Measurements from ENCODE around the gene ARCN1.
A peak's percentile ranks its signal among the peaks of the same experiment; 100 is the strongest.

ARCN1 gene

DNA sequence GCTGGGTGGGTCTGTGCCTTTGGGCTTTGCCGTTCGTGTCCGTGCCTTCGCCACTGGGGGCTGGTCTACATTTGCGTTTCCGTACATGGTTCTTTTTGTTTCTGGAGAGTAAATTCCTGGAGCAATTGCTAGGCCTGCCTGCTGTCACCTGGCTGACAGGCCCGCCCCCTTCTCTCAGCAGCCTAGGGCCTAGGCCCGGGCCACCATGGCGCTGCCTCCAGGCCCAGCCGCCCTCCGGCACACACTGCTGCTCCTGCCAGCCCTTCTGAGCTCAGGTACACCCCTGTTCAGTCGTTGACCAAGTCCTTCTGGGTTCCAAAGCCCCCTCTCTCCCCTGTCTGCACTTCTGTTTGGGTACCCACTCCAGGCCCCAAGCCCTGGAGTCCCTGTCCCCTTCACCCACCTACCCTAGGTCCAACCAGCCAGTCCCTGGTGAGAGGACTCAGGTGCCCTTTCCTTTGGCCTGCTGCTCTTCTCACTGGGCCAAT, 40.6 kb upstream of the ARCN1 start:
- Mint-ChIP-seq H3K4me1 (peaks cover 35% of the 10 kb centered on the region), H3K27me3 (ENCODE audit: low read depth) (peaks cover 4% of the 10 kb centered on the region), H3K27ac (peak overlapping the region; percentile 94 to 98 (median 97)), H3K36me3 (ENCODE audit: low read depth) (peaks cover 17% of the 10 kb centered on the region), H3K9me3 (no peaks in the 10 kb centered on the region), H3K4me3 (peak overlapping the region; percentile 95 to 99 (median 98))
- TF ChIP-seq, protein P1, sequence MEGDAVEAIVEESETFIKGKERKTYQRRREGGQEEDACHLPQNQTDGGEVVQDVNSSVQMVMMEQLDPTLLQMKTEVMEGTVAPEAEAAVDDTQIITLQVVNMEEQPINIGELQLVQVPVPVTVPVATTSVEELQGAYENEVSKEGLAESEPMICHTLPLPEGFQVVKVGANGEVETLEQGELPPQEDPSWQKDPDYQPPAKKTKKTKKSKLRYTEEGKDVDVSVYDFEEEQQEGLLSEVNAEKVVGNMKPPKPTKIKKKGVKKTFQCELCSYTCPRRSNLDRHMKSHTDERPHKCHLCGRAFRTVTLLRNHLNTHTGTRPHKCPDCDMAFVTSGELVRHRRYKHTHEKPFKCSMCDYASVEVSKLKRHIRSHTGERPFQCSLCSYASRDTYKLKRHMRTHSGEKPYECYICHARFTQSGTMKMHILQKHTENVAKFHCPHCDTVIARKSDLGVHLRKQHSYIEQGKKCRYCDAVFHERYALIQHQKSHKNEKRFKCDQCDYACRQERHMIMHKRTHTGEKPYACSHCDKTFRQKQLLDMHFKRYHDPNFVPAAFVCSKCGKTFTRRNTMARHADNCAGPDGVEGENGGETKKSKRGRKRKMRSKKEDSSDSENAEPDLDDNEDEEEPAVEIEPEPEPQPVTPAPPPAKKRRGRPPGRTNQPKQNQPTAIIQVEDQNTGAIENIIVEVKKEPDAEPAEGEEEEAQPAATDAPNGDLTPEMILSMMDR (IDR thresholded peaks at IDR 0.05; ENCODE audit: unreplicated experiment in 3 of 3), result no peak

DNA sequence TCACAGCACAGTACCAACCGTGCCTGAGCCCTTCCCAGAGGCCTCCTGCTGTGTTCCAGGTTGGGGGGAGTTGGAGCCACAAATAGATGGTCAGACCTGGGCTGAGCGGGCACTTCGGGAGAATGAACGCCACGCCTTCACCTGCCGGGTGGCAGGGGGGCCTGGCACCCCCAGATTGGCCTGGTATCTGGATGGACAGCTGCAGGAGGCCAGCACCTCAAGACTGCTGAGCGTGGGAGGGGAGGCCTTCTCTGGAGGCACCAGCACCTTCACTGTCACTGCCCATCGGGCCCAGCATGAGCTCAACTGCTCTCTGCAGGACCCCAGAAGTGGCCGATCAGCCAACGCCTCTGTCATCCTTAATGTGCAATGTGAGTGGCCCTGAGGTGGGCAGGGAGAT, 40.1 kb upstream of the ARCN1 start:
- Mint-ChIP-seq H3K27ac (peak overlapping the region in 1 of 3 experiments; percentile 97), H3K36me3 (ENCODE audit: low read depth) (peaks cover 20% of the 10 kb centered on the region), H3K27me3 (ENCODE audit: low read depth) (peaks cover 4% of the 10 kb centered on the region), H3K9me3 (no peaks in the 10 kb centered on the region), H3K4me1 (peaks cover 35% of the 10 kb centered on the region), H3K4me3 (peak overlapping the region; percentile 95 to 99 (median 98))
- TF ChIP-seq, protein P1 (IDR thresholded peaks at IDR 0.05; ENCODE audit: unreplicated experiment in 3 of 3), result no peak

DNA sequence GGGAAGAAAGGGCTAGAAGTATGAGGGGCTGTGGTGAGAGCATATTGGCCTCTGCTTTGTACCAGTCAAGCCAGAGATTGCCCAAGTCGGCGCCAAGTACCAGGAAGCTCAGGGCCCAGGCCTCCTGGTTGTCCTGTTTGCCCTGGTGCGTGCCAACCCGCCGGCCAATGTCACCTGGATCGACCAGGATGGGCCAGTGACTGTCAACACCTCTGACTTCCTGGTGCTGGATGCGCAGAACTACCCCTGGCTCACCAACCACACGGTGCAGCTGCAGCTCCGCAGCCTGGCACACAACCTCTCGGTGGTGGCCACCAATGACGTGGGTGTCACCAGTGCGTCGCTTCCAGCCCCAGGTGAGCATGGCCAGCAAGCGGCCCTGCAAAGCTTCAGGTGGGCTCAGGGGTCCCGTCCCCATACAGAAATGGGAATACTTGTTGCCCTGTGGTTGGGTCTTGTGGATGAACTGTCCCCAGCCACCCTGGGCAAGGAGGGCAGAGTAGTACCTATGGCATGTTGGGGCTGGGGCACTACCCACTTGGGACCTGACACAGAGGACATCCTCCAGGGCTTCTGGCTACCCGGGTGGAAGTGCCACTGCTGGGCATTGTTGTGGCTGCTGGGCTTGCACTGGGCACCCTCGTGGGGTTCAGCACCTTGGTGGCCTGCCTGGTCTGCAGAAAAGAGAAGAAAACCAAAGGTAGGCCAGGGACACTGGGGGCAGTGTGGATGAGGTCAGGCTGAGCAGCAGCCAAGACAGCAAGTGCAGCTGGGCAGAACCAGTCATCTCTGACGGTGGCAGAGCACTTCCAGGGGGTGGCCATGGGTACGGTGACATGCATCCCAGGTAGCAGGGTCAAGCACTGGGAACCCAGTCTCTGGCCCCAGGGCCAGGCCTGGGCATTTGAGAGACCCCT, 39.1 kb upstream of the ARCN1 start:
- H3K9me3 Mint-ChIP-seq, result no peaks in the 10 kb centered on the region
- H3K4me3 Mint-ChIP-seq, result peak overlapping the region; percentile 95 to 99 (median 98)
- TF ChIP-seq, protein P1 (IDR thresholded peaks at IDR 0.05; ENCODE audit: unreplicated experiment in 3 of 3), result no peak
- no peak overlapping the region for H3K27ac Mint-ChIP-seq
- peaks cover 18% of the 10 kb centered on the region for H3K36me3 Mint-ChIP-seq (ENCODE audit: low read depth)
- H3K27me3 Mint-ChIP-seq (ENCODE audit: low read depth), result peaks cover 4% of the 10 kb centered on the region
- H3K4me1 Mint-ChIP-seq, result peaks cover 26% of the 10 kb centered on the region

DNA sequence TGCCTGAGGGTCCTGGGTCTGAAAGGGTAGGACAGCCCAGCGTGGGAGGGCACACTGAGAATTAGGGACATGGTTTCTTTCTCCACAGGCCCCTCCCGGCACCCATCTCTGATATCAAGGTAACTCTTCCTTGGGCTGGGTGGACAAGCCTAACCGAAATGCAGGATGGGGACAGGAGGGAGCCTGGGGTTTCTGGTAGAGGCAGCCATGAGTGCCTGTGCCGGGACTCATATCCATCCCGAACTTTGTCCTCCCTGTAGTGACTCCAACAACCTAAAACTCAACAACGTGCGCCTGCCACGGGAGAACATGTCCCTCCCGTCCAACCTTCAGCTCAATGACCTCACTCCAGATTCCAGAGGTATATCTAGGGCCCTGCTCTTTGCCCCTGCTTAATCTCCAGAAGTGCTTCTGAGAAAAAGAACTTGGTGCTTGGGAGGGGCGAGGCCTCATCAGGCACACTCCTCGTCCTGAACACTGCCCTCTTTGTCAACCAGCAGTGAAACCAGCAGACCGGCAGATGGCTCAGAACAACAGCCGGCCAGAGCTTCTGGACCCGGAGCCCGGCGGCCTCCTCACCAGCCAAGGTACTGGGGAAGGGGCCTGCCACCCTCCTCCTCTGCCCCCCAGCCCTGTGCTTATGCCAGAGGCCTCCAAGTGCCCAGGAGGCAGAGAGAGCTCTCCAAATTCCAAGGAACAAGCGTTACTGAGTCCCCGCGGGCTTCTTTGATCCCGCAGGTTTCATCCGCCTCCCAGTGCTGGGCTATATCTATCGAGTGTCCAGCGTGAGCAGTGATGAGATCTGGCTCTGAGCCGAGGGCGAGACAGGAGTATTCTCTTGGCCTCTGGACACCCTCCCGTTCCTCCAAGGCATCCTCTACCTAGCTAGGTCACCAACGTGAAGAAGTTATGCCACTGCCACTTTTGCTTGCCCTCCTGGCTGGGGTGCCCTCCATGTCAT, 38.2 kb upstream of the ARCN1 start:
- peak overlapping the region in 1 of 3 experiments; percentile 59 for H3K27ac Mint-ChIP-seq
- peaks cover 22% of the 10 kb centered on the region for H3K36me3 Mint-ChIP-seq (ENCODE audit: low read depth)
- H3K27me3 Mint-ChIP-seq (ENCODE audit: low read depth), result peaks cover 4% of the 10 kb centered on the region
- TF ChIP-seq, protein P1 (IDR thresholded peaks at IDR 0.05; ENCODE audit: unreplicated experiment in 3 of 3), result no peak
- no peaks in the 10 kb centered on the region for H3K9me3 Mint-ChIP-seq
- peak overlapping the region; percentile 65 to 76 (median 66) for H3K4me3 Mint-ChIP-seq
- H3K4me1 Mint-ChIP-seq, result peaks cover 22% of the 10 kb centered on the region

DNA sequence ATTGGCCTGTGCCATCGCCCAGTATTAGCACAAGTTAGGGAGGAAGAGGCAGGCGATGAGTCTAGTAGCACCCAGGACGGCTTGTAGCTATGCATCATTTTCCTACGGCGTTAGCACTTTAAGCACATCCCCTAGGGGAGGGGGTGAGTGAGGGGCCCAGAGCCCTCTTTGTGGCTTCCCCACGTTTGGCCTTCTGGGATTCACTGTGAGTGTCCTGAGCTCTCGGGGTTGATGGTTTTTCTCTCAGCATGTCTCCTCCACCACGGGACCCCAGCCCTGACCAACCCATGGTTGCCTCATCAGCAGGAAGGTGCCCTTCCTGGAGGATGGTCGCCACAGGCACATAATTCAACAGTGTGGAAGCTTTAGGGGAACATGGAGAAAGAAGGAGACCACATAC, 36.9 kb upstream of the ARCN1 start:
- peaks cover 30% of the 10 kb centered on the region for H3K36me3 Mint-ChIP-seq (ENCODE audit: low read depth)
- no peaks in the 10 kb centered on the region for H3K9me3 Mint-ChIP-seq
- H3K27me3 Mint-ChIP-seq (ENCODE audit: low read depth), result peaks cover 4% of the 10 kb centered on the region
- TF ChIP-seq, protein P1 (IDR thresholded peaks at IDR 0.05; ENCODE audit: unreplicated experiment in 3 of 3), result no peak
- peaks cover 9% of the 10 kb centered on the region for H3K4me1 Mint-ChIP-seq
- H3K27ac Mint-ChIP-seq, result no peak overlapping the region
- peak overlapping the region in 2 of 3 experiments; percentile 13 to 54 for H3K4me3 Mint-ChIP-seq

Measured in nephron (organoid).